ENCODE measurements around the gene ROBO4.
A peak's percentile ranks its signal among the peaks of the same experiment; 100 is the strongest.

Gene ROBO4

GRCh38 chr11:124864176-124864891 is 33.3 kb downstream of the ROBO4 start:
- TF ChIP-seq YY1 (IDR thresholded peaks at IDR 0.05; ENCODE audit: low read depth) (no peak), CREB1 (IDR thresholded peaks at IDR 0.05; ENCODE audit: low read depth) (no peak), TEAD4 (IDR thresholded peaks at IDR 0.05) (no peak), REST (IDR thresholded peaks at IDR 0.05; ENCODE audit: low read depth) (no peak), EGR1 (IDR thresholded peaks at IDR 0.05) (no peak), ZBTB7A (IDR thresholded peaks at IDR 0.05; ENCODE audit: low read depth) (no peak), USF1 (IDR thresholded peaks at IDR 0.05) (no peak), RAD21 (IDR thresholded peaks at IDR 0.05; ENCODE audit: low read depth) (no peak), CEBPB (IDR thresholded peaks at IDR 0.05) (no peak), NFIC (IDR thresholded peaks at IDR 0.05) (no peak), EP300 (IDR thresholded peaks at IDR 0.05; ENCODE audit: borderline replicate concordance) (no peak), FOXM1 (IDR thresholded peaks at IDR 0.05; ENCODE audit: borderline replicate concordance, low read depth) (no peak), TCF12 (IDR thresholded peaks at IDR 0.05; ENCODE audit: low read depth) (no peak), TAF1 (IDR thresholded peaks at IDR 0.05; ENCODE audit: low read depth) (no peak), MAX (IDR thresholded peaks at IDR 0.05) (no peak)

- TF ChIP-seq YY1 (IDR thresholded peaks at IDR 0.05; ENCODE audit: low read depth) (no peak), REST (IDR thresholded peaks at IDR 0.05; ENCODE audit: low read depth) (peak; percentile 68)
These were observed 33.9 kb downstream of the ROBO4 start for GRCh38 chr11:124863826-124864165.

- TF ChIP-seq RAD21 (IDR thresholded peaks at IDR 0.05; ENCODE audit: low read depth) (no peak), FOXM1 (IDR thresholded peaks at IDR 0.05; ENCODE audit: borderline replicate concordance, low read depth) (no peak), USF1 (IDR thresholded peaks at IDR 0.05) (peak; percentile 52; the same call in 1 of the 2 replicates), CEBPB (IDR thresholded peaks at IDR 0.05) (no peak)
These were observed 34.4 kb downstream of the ROBO4 start for GRCh38 chr11:124863137-124863825.

- TF ChIP-seq RAD21 (IDR thresholded peaks at IDR 0.05; ENCODE audit: low read depth) = no peak
- no peak for TF ChIP-seq NFIC (IDR thresholded peaks at IDR 0.05)
- TF ChIP-seq YY1 (IDR thresholded peaks at IDR 0.05; ENCODE audit: low read depth) = no peak
- no peak for TF ChIP-seq ZBTB7A (IDR thresholded peaks at IDR 0.05; ENCODE audit: low read depth)
- no peak for TF ChIP-seq TCF12 (IDR thresholded peaks at IDR 0.05; ENCODE audit: low read depth)
- TF ChIP-seq TEAD4 (IDR thresholded peaks at IDR 0.05) = no peak
- no peak for TF ChIP-seq MAX (IDR thresholded peaks at IDR 0.05)
- no peak for TF ChIP-seq EGR1 (IDR thresholded peaks at IDR 0.05)
- TF ChIP-seq USF1 (IDR thresholded peaks at IDR 0.05) = no peak
- TF ChIP-seq EP300 (IDR thresholded peaks at IDR 0.05; ENCODE audit: borderline replicate concordance) = no peak
- TF ChIP-seq TAF1 (IDR thresholded peaks at IDR 0.05; ENCODE audit: low read depth) = no peak
- TF ChIP-seq REST (IDR thresholded peaks at IDR 0.05; ENCODE audit: low read depth) = no peak
- no peak for TF ChIP-seq CREB1 (IDR thresholded peaks at IDR 0.05; ENCODE audit: low read depth)
- no peak for TF ChIP-seq CEBPB (IDR thresholded peaks at IDR 0.05)
- TF ChIP-seq FOXM1 (IDR thresholded peaks at IDR 0.05; ENCODE audit: borderline replicate concordance, low read depth) = no peak
These were observed 36.0 kb downstream of the ROBO4 start for GRCh38 chr11:124861670-124862069.

Measured in Ishikawa (cell line).